Raji (cell line): Measurements from ENCODE around the gene SLC41A1.

Source experiments
- POLR2A ChIP-seq: IDR thresholded peaks from 2 replicates; pipeline ENCODE4 v1.6.1; 2011; ENCODE audit warnings: low read depth, low read length, control low read depth; ENCODE audit not compliant: insufficient read depth

The SLC41A1 gene

DNA sequence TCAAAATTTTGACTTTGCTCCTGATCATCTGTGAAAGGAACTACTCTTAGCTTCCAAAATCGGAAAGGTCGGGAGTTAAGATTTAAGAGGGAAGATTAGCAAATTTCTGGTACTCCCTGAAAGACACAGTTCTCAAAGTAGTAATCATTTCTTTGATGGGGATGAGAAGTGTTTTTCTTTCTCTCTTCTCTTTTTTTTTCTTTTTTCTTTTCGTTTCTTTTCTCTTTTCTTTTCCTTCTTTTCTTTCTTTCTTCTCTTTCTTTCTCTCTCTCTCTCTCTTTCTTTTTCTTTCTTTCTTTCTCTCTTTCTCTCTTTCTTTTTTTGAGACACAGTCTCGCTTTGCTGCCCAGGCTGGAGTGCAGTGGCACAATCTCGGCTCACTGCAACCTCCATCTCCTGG lies 32.7 kb downstream of the SLC41A1 start:
- TF ChIP-seq POLR2A: no peak

DNA sequence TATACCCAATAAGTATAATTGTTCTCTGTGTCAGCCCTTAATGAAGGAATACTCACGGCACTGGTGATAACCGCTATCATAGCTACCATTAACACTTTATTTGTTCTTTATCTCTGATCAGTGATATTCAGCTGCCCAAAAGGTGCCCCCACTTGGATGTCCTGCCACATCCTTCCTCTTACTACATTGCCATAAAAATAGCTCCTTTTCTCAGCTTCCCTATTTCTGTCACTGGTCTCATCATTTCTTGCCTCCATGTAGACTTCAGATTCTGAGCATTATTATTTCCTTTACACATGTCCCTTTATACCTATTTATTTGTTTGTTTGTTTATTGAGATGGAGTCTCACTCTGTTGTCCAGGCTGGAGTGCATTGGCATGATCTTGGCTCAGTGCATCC lies 35.0 kb downstream of the SLC41A1 start:
- TF ChIP-seq POLR2A: no peak

DNA sequence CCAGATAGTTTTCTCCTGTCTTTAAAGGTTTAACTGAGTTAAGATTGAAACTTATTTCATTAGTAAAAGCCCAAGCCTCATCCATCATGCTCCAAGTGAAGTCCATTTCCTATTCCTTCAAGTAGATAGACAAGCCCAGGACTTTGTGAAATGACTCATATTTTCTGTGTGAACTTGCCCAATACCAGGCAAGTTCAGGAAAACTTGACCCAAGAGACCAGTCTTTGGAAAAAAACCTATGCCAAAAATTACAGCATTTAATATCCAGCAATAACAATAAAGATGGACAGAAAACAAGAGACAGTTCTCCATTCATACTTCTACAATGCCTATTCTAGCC lies 37.3 kb downstream of the SLC41A1 start:
- TF ChIP-seq POLR2A: no peak

DNA sequence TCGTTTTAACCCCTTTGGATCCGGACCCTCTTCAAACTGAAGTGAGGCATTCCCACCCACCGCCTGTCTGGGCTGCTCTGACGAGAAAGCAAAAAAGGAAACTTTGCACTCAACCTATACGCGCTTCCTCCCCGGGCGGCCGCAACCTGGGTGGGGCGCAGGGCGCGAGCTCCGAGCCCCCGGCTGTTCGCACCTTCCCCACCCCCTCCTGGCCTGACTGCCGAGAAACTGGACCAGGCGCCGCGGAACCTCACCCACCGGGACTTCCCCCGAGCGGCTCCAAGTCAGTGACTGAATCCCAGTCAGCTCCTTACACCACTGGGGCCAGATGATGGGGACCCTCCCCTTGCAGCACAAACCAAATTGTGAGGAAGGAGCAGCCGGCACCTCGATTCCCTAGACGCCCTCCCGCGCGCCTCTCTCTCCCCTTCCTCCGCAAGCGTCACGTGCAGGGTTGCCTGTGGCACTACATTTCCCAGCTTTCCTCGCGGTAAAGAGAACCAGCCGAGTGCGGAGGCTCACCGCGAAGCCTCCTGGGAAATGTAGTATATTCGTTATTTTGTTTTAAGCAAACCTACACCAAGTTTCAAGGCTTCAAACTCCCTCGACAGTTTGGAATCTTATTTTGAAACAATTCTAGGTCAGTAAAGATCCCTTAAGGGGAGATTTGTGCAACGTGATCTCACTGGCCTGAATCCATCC lies 37.8 kb downstream of the SLC41A1 start, which contains the start of gene RAB29:
Gene RAB29 (minus strand): TSS at position 468 of the 702 bp plus-strand sequence. CDS start 526 bp downstream, outside the sequence.
- TF ChIP-seq POLR2A: peak; percentile 69

DNA sequence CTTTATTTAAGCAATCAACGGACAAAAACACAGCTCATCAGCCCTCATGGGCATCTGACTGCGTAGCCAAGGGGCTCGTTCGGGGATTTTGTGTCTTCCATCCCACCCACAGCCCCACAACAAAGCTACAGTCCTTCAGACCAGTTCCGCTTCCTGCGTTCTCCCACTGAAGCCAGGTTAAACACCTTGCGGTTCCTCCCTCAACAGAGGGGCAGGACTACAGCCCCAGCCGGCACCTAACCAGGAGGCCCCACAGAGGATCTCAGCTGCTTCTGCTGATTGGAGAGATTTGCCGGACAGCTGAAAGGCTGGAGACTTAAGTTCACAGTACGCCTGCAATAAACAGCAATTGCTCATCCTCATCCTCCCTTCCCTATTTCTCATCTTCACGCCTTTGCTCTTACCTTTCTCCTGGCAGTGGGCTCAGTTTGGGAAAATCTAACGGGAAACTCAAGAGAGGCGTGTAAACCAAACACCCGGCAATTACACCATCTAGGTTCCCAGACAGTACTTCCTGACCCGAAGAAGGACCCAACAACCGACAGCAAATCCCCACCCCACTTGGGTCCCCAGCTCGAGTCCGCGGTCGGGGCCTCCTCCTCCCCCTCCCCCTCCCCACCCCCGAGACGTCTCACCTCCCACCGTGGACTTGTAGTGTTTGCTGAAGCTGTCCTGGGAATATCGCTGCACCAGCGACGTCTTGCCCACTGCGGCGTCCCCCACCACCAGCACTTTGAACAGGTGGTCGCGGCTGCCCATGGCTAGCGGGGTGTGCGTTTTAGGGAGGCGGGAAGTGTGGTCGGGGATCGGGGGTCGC lies 38.6 kb downstream of the SLC41A1 start:
- TF ChIP-seq POLR2A: 0 out of 2 replicates have a peak, but pooled peaks have one; percentile 30

DNA sequence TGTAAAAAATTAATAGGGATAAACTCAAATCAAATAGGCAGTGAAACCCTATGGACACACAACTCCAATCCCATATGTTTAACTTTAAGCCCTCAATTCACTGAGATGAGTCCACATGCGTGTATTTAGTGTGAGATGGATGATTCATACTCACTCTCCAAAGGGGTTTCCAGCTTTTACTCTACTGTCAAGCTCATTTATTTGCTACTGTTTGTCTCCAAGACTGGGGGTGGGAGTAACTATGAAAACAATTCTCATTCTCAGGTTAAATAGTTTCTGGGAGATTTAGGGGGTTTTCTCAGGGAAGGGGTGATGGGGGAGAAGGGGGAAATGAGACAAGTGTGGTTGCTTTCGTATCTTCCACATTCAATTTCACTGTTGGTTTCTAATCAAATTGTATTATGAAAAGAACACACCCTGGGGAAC lies 40.4 kb downstream of the SLC41A1 start:
- TF ChIP-seq POLR2A: no peak

DNA sequence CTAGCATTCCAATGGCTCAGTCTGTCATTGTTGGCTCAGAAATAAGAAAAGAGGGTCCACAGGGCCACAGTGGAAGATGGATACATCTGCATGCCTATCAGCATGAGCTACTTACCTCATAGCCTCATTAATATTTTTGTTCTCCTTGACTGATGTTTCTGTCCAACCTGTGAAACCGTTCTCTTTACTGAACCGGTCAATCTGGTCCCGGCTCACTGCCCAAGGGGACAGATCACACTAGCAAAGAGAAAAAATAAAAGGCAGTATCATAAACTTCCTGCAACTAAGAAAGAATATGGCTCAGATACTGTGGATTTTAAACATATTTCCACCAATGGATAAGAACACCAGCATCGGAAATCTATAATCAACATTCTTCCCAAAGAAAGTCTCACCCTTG lies 42.4 kb downstream of the SLC41A1 start:
- TF ChIP-seq POLR2A: no peak

DNA sequence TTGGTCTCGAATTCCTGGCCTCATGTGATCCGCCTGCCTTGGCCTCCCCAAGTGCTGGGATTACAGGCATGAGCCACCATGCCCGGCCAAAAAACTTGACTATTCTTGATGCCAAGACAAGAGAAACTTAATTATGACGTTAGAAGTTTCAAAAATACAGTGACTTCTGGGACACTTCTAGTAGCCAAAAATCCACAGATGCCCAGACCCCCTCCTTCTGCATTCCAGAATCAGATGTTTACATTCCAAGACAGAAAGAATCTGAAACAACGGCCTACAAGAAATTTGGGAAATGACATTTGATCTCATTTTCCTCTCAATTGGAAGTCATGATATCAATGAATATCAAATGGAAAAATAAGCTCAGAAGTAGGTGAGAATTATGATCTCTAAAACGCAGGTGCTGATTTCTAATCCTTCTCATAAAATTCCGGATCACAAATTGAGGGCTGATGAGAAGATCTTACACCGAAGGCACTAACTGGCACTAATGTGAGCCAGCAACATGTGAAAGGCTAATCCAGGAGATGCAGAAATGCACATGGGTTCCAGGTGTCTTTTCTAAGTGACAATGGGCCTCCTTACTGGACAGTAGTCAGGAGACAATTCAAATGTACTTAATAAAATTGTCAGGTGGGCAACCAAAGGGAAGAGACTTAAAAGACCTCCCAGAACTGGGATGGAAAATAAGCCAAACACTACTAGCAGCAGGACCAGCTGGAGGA lies 43.2 kb downstream of the SLC41A1 start:
- no peak for TF ChIP-seq POLR2A

DNA sequence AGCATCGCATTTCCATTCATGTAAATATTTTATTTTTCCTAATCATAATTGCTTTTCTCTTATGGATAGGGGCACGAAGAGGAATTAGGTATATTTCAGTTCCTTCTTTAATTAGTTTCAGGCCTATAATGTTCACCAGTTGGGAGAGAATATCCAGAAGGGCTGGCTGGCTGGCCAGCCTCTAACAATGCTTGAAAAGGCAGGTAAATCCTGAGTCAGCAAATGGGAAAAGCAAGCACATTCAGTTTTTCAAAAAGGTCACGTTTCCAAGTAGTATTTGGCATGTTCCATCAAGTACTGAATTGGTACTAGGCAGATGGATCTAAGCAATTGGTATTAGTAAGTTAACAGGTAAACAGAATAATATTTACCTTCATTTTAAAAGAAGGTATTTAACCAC lies 45.8 kb downstream of the SLC41A1 start:
- no peak for TF ChIP-seq POLR2A

DNA sequence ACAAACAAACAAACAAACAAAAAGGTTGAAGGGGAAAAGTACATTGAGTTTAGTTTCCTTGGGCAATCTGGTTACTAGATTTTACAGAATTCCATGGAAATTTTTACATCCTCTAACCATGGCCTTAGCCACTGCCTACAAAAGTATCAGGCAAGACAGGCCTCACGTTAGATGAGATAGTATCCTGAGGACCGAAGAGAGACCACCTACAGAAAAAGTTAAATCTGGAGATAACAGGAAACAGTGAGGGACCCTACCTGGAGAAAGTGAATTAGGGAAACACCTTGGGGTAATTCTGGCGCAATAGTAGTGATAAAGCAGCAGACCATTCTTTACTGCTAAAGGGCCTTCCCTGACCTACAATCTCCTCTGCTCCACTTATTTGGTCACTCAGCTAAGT lies 46.4 kb downstream of the SLC41A1 start:
- no peak for TF ChIP-seq POLR2A

DNA sequence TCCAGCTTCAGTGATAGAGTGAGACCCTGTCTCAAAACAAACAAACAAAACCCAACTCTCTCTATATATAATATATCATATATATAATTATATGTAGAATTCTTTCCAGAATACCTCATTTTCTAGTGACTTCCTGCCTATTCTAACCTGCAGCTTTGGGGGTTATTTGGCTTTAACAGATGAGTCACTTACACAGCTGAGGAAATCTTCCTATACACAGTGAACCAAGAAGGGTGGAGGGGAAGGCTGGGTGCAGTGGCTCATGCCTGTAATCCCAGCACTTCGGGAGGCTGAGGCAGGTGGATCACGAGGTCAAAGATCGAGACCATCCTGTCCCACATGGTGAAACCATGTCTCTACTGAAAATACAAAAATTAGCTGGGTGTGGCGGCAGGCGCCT lies 47.0 kb downstream of the SLC41A1 start:
- no peak for TF ChIP-seq POLR2A

DNA sequence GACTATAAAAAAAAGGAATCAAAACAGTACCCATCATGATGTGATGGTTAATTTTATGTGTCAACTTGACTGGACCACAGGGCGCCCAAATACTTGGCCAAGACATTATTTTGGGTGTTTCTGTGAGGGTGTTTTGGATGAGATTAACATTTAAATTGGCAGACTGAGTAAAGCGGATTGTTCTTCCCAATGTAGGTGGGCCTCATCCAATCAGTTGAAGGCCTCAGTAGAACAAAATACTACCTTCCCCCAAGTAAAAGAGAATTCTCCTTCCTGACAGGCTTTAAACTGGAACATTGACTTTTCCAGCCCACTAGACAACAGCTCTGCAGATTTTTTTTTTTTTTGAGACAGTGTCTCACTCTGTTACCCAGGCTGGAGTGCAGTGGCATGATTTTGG lies 48.4 kb downstream of the SLC41A1 start:
- TF ChIP-seq POLR2A: no peak

DNA sequence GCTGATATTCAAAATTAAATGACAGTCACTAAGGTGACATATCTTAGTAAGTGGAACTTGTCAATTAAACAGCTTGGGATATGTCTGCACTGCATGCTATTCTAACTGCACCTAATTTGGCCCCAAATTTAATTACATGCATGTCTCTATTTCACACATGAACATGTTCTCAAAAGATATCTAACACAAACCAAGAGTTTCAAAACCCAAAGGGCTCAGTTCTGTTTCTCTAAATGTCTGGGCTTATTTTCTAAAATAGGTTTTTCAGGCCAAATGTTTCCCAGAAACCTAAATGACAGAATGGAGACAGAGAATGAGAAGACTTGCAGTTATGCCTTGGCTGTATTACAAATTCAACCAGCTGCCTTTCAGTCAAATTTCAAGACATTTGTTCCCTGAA lies 49.0 kb downstream of the SLC41A1 start:
- TF ChIP-seq POLR2A: no peak

DNA sequence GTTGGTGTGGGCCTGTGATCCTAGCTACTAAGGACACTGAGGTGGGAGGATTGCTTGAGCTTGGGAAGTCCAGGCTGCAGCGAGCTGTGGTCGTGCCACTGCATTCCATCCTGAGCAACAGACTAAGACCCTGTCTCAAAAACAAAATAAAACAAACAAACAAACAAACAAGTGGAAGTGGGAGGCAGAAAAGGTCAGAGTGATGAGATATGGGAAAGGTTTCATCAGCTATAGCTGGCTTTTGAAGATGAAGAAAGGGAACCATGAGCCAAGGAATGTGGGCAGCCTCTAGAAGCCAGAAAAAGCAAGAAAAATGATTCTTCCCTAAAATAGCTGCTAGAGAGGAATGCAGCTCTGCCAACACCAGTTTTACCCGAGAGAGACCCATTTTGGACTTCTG lies 52.4 kb downstream of the SLC41A1 start:
- TF ChIP-seq POLR2A: no peak

DNA sequence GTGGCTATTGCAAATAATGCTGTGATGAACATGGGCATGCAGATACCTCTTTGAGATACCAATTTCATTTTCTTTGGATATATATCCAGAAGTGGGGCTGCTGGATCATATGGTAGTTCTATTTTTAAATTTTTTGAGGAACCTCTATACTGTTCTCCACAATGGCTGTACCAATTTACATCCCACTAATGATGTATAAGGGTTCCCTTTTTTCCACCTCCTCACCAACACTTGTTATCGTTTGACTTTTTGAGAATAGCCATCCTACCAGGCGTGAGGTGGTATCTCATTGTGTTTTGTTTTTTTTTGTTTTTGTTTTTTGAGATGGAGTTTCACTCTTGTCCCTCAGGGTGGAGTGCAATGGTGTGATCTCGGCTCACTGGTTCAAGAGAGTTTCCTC lies 56.4 kb downstream of the SLC41A1 start:
- no peak for TF ChIP-seq POLR2A

DNA sequence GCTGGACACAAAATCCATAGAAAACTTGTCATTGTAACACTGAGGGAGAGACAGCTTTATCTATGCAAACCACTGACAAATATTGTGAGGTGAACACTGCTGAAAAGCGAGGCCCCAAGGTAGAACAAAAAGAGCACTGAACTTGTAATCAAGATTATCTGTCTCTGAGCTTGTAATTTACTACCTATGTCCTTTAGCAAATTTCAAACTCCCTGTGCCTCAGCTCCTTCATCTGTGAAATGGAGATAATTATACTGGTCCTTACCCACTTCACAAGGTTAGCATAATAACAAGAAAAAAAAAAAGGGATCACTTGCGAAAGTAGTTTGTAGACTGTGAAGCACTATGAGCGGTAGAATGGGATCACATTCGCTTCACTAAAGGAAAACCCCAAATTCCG lies 58.1 kb downstream of the SLC41A1 start:
- no peak for TF ChIP-seq POLR2A
